ENCODE results near the gene SYNGR3. TPM values are rescaled to one million over a fixed set of nuclear protein-coding genes. Genes with fewer than 3 reads are reported as not detected.

Gene SYNGR3
- total and polyA plus RNA-seq, 2 of the 13 experiments (the other 11 are each of a cell fraction or from before 2014, with no cell fraction given), result 0.97 to 5.7 TPM

DNA sequence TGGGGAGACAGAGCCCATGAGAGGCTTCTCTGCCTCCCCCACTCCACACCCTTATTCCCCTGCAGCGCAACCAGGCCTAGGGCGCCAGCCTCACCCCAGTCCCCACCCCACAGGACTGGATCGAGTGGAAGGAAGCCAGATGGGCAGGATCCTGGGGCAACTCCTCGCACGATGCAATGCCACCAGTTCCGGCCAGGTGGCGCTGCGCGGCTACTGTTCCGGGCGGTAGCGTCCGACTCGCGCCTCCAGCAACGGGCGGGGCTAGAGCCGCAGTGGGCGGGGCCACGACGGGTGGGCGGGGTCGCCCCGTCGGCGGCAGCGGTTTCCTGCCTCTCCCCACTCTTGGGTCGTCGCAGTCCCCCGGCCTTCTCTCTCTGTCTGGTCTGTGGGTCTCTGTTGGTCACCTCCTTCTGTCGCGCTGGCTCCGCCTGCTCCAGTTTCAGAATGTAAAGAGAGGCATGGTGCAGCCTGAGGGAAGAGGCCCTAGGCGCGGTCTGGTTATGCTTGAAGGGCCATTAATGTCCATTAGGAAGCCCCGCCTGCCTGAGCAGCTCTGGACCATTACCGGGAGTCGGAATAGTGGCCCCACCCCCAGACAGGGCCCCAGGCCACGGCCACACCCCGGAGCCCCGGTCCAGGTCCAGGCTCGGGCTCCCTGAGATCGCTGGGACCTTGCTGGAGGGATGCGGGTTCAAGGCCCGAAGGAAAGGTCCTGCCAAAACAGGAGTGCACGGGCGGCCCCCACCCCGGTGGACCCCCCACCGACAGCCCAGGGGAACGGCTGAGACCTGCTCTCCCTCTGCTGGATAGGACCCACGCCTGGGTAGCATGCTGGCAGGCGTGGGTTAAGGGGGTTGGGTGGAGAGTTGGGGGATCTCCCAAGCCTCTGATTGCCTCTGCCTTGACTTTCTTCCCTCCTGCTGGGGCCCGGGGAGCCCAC is 33.6 kb downstream of the SYNGR3 start (continued):
- no peak for TF ChIP-seq ZXDC (CRISPR knock-in tag; IDR thresholded peaks at IDR 0.05)
- TF ChIP-seq ZNF7 (CRISPR knock-in tag; IDR thresholded peaks at IDR 0.05), result no peak
- no peak for TF ChIP-seq U2AF2 (IDR thresholded peaks at IDR 0.05; ENCODE audit: low read depth, low read length)
- no peak for TF ChIP-seq RORA (CRISPR knock-in tag; IDR thresholded peaks at IDR 0.05)
- TF ChIP-seq ZNF883 (CRISPR knock-in tag; IDR thresholded peaks at IDR 0.05; ENCODE audit: not compliant biosample characterization), result no peak
- TF ChIP-seq, protein P1, sequence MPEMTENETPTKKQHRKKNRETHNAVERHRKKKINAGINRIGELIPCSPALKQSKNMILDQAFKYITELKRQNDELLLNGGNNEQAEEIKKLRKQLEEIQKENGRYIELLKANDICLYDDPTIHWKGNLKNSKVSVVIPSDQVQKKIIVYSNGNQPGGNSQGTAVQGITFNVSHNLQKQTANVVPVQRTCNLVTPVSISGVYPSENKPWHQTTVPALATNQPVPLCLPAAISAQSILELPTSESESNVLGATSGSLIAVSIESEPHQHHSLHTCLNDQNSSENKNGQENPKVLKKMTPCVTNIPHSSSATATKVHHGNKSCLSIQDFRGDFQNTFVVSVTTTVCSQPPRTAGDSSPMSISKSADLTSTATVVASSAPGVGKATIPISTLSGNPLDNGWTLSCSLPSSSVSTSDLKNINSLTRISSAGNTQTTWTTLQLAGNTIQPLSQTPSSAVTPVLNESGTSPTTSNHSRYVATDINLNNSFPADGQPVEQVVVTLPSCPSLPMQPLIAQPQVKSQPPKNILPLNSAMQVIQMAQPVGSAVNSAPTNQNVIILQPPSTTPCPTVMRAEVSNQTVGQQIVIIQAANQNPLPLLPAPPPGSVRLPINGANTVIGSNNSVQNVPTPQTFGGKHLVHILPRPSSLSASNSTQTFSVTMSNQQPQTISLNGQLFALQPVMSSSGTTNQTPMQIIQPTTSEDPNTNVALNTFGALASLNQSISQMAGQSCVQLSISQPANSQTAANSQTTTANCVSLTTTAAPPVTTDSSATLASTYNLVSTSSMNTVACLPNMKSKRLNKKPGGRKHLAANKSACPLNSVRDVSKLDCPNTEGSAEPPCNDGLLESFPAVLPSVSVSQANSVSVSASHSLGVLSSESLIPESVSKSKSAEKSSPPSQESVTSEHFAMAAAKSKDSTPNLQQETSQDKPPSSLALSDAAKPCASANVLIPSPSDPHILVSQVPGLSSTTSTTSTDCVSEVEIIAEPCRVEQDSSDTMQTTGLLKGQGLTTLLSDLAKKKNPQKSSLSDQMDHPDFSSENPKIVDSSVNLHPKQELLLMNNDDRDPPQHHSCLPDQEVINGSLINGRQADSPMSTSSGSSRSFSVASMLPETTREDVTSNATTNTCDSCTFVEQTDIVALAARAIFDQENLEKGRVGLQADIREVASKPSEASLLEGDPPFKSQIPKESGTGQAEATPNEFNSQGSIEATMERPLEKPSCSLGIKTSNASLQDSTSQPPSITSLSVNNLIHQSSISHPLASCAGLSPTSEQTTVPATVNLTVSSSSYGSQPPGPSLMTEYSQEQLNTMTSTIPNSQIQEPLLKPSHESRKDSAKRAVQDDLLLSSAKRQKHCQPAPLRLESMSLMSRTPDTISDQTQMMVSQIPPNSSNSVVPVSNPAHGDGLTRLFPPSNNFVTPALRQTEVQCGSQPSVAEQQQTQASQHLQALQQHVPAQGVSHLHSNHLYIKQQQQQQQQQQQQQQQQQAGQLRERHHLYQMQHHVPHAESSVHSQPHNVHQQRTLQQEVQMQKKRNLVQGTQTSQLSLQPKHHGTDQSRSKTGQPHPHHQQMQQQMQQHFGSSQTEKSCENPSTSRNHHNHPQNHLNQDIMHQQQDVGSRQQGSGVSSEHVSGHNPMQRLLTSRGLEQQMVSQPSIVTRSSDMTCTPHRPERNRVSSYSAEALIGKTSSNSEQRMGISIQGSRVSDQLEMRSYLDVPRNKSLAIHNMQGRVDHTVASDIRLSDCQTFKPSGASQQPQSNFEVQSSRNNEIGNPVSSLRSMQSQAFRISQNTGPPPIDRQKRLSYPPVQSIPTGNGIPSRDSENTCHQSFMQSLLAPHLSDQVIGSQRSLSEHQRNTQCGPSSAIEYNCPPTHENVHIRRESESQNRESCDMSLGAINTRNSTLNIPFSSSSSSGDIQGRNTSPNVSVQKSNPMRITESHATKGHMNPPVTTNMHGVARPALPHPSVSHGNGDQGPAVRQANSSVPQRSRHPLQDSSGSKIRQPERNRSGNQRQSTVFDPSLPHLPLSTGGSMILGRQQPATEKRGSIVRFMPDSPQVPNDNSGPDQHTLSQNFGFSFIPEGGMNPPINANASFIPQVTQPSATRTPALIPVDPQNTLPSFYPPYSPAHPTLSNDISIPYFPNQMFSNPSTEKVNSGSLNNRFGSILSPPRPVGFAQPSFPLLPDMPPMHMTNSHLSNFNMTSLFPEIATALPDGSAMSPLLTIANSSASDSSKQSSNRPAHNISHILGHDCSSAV (CRISPR knock-in tag; IDR thresholded peaks at IDR 0.05; ENCODE audit: borderline replicate concordance), result no peak
- TF ChIP-seq, protein P2, sequence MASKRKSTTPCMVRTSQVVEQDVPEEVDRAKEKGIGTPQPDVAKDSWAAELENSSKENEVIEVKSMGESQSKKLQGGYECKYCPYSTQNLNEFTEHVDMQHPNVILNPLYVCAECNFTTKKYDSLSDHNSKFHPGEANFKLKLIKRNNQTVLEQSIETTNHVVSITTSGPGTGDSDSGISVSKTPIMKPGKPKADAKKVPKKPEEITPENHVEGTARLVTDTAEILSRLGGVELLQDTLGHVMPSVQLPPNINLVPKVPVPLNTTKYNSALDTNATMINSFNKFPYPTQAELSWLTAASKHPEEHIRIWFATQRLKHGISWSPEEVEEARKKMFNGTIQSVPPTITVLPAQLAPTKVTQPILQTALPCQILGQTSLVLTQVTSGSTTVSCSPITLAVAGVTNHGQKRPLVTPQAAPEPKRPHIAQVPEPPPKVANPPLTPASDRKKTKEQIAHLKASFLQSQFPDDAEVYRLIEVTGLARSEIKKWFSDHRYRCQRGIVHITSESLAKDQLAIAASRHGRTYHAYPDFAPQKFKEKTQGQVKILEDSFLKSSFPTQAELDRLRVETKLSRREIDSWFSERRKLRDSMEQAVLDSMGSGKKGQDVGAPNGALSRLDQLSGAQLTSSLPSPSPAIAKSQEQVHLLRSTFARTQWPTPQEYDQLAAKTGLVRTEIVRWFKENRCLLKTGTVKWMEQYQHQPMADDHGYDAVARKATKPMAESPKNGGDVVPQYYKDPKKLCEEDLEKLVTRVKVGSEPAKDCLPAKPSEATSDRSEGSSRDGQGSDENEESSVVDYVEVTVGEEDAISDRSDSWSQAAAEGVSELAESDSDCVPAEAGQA (IDR thresholded peaks at IDR 0.05; ENCODE audit: low read depth), result no peak
- TF ChIP-seq, protein P2 (CRISPR knock-in tag; IDR thresholded peaks at IDR 0.05; ENCODE audit: borderline replicate concordance), result no peak
- TF ChIP-seq ZNF343 (CRISPR knock-in tag; IDR thresholded peaks at IDR 0.05), result no peak

All from HepG2 (cell line).